SK-N-SH treated with all-trans-retinoic acid at 6 μM for 48 hours (cell line): ENCODE results near the gene ENDOV.

Source experiments
- ARNTL ChIP-seq: fragments of 450-650 bp; formaldehyde crosslinking; IDR thresholded peaks from 2 replicates; pipeline ENCODE4 v1.5.0; 2020; ENCODE audit warnings: low read depth, mild to moderate bottlenecking, moderate library complexity, borderline replicate concordance
- BACH2 ChIP-seq: fragments of 250-450 bp; sonication (Bioruptor Pico); IDR thresholded peaks from 2 replicates; pipeline ENCODE4 v1.9.0; 2021; ENCODE audit warnings: mild to moderate bottlenecking, borderline replicate concordance
- OSR1 ChIP-seq: fragments of 250-450 bp; sonication (Bioruptor Pico); IDR thresholded peaks from 2 replicates; pipeline ENCODE4 v1.8.0; 2022; ENCODE audit warnings: moderate library complexity, mild to moderate bottlenecking, inconsistent platforms
- TOX ChIP-seq: fragments of 250-450 bp; sonication (Bioruptor Pico); IDR thresholded peaks from 2 replicates; pipeline ENCODE4 v1.8.0; 2021; ENCODE audit warnings: mild to moderate bottlenecking, moderate library complexity, borderline replicate concordance
- ZFP3 ChIP-seq: fragments of 250-450 bp; sonication (Bioruptor Pico); IDR thresholded peaks from 2 replicates; pipeline ENCODE4 v1.5.0; 2020; ENCODE audit warnings: mild to moderate bottlenecking, moderate library complexity
- ZNF70 ChIP-seq: fragments of 450-650 bp; formaldehyde crosslinking; IDR thresholded peaks from 2 replicates; pipeline ENCODE4 v1.5.0; 2020; ENCODE audit warnings: mild to moderate bottlenecking, moderate library complexity
- TF ChIP-seq, protein P1 (sequence below): fragments of 250-450 bp; sonication (Bioruptor Pico); IDR thresholded peaks from 2 replicates; pipeline ENCODE4 v1.8.0; 2020; ENCODE audit warnings: mild to moderate bottlenecking, moderate library complexity, borderline replicate concordance
- TF ChIP-seq, protein P2 (sequence below): fragments of 250-450 bp; sonication (Bioruptor Pico); IDR thresholded peaks from 2 replicates; pipeline ENCODE4 v1.5.0; 2020; ENCODE audit warnings: mild to moderate bottlenecking, moderate library complexity
- TF ChIP-seq, protein P3 (sequence below): fragments of 250-450 bp; sonication (Bioruptor Pico); IDR thresholded peaks from 2 replicates; pipeline ENCODE4 v1.8.0; 2021; ENCODE audit warnings: low read depth, mild to moderate bottlenecking, moderate library complexity, borderline replicate concordance
- TF ChIP-seq, protein P4 (sequence below): fragments of 250-450 bp; sonication (Bioruptor Pico); IDR thresholded peaks from 2 replicates; pipeline ENCODE4 v1.5.1; 2020; ENCODE audit warnings: low read depth, mild to moderate bottlenecking, moderate library complexity

DNA sequence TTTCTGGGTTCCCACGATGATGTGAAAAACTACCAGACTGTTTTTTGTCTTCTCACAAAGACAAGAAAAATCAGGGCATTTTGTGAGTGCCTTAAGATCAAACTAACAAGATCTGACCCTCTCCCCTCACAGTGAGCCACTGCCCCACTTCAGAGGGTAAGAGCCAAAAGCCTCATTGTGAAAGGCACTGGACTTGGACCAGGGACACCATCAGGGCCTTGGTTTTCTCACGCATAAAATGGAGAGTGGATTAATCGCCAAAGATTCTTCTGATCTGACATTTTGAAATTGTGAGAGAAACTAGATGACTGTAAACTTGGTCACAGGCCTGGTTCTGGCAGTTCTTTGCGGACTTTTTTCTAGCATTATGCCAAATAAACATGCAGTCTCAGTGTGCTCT, 21.0 kb upstream of the ENDOV start:
- TF ChIP-seq ZFP3 (CRISPR knock-in tag) = no peak
- TF ChIP-seq ZNF70 (CRISPR knock-in tag) = no peak
- TF ChIP-seq, protein P1, sequence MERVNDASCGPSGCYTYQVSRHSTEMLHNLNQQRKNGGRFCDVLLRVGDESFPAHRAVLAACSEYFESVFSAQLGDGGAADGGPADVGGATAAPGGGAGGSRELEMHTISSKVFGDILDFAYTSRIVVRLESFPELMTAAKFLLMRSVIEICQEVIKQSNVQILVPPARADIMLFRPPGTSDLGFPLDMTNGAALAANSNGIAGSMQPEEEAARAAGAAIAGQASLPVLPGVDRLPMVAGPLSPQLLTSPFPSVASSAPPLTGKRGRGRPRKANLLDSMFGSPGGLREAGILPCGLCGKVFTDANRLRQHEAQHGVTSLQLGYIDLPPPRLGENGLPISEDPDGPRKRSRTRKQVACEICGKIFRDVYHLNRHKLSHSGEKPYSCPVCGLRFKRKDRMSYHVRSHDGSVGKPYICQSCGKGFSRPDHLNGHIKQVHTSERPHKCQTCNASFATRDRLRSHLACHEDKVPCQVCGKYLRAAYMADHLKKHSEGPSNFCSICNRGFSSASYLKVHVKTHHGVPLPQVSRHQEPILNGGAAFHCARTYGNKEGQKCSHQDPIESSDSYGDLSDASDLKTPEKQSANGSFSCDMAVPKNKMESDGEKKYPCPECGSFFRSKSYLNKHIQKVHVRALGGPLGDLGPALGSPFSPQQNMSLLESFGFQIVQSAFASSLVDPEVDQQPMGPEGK (CRISPR knock-in tag) = no peak
- TF ChIP-seq, protein P2, sequence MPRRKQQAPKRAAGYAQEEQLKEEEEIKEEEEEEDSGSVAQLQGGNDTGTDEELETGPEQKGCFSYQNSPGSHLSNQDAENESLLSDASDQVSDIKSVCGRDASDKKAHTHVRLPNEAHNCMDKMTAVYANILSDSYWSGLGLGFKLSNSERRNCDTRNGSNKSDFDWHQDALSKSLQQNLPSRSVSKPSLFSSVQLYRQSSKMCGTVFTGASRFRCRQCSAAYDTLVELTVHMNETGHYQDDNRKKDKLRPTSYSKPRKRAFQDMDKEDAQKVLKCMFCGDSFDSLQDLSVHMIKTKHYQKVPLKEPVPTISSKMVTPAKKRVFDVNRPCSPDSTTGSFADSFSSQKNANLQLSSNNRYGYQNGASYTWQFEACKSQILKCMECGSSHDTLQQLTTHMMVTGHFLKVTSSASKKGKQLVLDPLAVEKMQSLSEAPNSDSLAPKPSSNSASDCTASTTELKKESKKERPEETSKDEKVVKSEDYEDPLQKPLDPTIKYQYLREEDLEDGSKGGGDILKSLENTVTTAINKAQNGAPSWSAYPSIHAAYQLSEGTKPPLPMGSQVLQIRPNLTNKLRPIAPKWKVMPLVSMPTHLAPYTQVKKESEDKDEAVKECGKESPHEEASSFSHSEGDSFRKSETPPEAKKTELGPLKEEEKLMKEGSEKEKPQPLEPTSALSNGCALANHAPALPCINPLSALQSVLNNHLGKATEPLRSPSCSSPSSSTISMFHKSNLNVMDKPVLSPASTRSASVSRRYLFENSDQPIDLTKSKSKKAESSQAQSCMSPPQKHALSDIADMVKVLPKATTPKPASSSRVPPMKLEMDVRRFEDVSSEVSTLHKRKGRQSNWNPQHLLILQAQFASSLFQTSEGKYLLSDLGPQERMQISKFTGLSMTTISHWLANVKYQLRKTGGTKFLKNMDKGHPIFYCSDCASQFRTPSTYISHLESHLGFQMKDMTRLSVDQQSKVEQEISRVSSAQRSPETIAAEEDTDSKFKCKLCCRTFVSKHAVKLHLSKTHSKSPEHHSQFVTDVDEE (CRISPR knock-in tag) = no peak
- TF ChIP-seq TOX (CRISPR knock-in tag) = no peak
- TF ChIP-seq BACH2 (CRISPR knock-in tag) = no peak
- TF ChIP-seq OSR1 = no peak
- TF ChIP-seq, protein P3, sequence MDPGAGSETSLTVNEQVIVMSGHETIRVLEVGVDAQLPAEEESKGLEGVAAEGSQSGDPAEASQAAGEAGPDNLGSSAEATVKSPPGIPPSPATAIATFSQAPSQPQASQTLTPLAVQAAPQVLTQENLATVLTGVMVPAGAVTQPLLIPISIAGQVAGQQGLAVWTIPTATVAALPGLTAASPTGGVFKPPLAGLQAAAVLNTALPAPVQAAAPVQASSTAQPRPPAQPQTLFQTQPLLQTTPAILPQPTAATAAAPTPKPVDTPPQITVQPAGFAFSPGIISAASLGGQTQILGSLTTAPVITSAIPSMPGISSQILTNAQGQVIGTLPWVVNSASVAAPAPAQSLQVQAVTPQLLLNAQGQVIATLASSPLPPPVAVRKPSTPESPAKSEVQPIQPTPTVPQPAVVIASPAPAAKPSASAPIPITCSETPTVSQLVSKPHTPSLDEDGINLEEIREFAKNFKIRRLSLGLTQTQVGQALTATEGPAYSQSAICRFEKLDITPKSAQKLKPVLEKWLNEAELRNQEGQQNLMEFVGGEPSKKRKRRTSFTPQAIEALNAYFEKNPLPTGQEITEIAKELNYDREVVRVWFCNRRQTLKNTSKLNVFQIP (CRISPR knock-in tag) = no peak
- no peak for TF ChIP-seq ARNTL (CRISPR knock-in tag)
- TF ChIP-seq, protein P4, sequence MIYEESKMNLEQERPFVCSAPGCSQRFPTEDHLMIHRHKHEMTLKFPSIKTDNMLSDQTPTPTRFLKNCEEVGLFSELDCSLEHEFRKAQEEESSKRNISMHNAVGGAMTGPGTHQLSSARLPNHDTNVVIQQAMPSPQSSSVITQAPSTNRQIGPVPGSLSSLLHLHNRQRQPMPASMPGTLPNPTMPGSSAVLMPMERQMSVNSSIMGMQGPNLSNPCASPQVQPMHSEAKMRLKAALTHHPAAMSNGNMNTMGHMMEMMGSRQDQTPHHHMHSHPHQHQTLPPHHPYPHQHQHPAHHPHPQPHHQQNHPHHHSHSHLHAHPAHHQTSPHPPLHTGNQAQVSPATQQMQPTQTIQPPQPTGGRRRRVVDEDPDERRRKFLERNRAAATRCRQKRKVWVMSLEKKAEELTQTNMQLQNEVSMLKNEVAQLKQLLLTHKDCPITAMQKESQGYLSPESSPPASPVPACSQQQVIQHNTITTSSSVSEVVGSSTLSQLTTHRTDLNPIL (CRISPR knock-in tag) = no peak
